Measurements from ENCODE around the gene SEC14L5. TPM values are rescaled to one million over a fixed set of nuclear protein-coding genes. Genes with fewer than 3 reads are reported as not detected.

Gene SEC14L5
- total and polyA plus RNA-seq, 10 of the 15 experiments (the other 5 are each of a cell fraction or from before 2014, with no cell fraction given), result 0.01 TPM; not detected in 9

DNA sequence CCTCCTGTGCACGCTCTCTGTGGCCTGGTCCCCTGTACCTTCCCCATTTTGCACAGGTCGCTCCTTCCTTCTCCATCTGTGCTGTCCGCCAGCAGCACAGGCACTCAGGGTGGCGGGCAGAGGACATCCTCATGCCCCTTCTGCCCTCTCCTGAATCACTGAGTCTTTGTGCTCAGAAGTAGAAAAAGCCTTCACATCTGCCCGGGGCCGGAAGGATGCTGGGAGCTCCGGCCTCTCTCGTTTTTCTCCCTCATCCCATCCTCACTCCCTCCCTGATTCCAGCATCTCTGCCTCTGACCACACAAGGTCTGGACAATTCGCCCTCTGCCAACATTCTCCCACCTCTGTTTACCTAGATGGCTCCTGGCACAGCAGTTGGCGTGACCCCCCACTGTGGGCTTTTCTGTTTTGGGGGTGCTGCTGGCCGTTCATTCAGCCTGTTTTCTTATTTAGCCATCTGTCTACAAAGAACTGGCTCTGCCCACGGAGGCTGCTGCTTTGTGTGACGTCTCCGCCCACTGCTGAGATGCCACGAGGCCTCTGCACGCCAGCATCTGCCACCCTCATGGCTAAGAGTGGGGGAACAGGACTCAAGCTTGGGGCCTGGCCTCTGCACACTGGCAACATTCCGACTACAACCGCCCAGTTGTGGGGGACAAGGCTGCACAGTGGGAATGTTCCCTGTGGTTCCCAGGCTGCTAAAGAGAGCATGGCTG lies 36.7 kb downstream of the SEC14L5 start:
- BruUV-seq (replicated peaks), result no TSS peak
- Histone ChIP-seq H3K79me2 (ENCODE audit: control insufficient read depth, insufficient read depth, low read length) (no peaks in the 10 kb centered on the region), H3K4me2 (ENCODE audit: control insufficient read depth, insufficient read depth) (no peak overlapping the region), H3K9me3 (replicated peaks; ENCODE audit: control insufficient read depth, insufficient read depth, low read length) (no peaks in the 10 kb centered on the region), H3K27me3 (replicated peaks in 1 of 2; ENCODE audit: control insufficient read depth in 2 of 2, insufficient read depth in 2 of 2, low read length in 1 of 2) (peaks cover 0 to 2% of the 10 kb centered on the region in 2 experiments; a peak in 1 of 4 replicates), H3K4me3 (no peak overlapping the region), H4K20me1 (ENCODE audit: control insufficient read depth, insufficient read depth) (no peaks in the 10 kb centered on the region), H3K9ac (ENCODE audit: control insufficient read depth, insufficient read depth, low read length) (no peak overlapping the region), H3K36me3 (ENCODE audit: control insufficient read depth in 2 of 2, insufficient read depth in 2 of 2, low read length in 1 of 2) (no peaks in the 10 kb centered on the region), H3K4me1 (ENCODE audit: control insufficient read depth, insufficient read depth, low read length) (no peaks in the 10 kb centered on the region), H2AFZ (ENCODE audit: control insufficient read depth, low read depth, low read length) (no peak overlapping the region), H3K27ac (ENCODE audit: control insufficient read depth, insufficient read depth) (no peak overlapping the region)
- intact Hi-C loops (cut with micrococcal nuclease; ENCODE audit: unreplicated experiment) (no loop called here), in situ Hi-C loops (cut with MboI) (no loop called here)
- DNase-seq (ENCODE audit: low read depth, low spot score) (no peak), FAIRE-seq (no peak), ATAC-seq (no peak)
- ChIA-PET POLR2A (no interaction called here), CTCF (no interaction called here), SMC1A (ENCODE audit: uncharacterized antibody, unreplicated experiment) (no interaction called here), RAD21 (ENCODE audit: unreplicated experiment) (no interaction called here)
- TF ChIP-seq, protein P1, sequence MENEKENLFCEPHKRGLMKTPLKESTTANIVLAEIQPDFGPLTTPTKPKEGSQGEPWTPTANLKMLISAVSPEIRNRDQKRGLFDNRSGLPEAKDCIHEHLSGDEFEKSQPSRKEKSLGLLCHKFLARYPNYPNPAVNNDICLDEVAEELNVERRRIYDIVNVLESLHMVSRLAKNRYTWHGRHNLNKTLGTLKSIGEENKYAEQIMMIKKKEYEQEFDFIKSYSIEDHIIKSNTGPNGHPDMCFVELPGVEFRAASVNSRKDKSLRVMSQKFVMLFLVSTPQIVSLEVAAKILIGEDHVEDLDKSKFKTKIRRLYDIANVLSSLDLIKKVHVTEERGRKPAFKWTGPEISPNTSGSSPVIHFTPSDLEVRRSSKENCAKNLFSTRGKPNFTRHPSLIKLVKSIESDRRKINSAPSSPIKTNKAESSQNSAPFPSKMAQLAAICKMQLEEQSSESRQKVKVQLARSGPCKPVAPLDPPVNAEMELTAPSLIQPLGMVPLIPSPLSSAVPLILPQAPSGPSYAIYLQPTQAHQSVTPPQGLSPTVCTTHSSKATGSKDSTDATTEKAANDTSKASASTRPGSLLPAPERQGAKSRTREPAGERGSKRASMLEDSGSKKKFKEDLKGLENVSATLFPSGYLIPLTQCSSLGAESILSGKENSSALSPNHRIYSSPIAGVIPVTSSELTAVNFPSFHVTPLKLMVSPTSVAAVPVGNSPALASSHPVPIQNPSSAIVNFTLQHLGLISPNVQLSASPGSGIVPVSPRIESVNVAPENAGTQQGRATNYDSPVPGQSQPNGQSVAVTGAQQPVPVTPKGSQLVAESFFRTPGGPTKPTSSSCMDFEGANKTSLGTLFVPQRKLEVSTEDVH (IDR thresholded peaks at IDR 0.05; ENCODE audit: low read depth, partially characterized antibody), result no peak
- no peak for TF ChIP-seq NBN (IDR thresholded peaks at IDR 0.05)
- TF ChIP-seq, protein P2, sequence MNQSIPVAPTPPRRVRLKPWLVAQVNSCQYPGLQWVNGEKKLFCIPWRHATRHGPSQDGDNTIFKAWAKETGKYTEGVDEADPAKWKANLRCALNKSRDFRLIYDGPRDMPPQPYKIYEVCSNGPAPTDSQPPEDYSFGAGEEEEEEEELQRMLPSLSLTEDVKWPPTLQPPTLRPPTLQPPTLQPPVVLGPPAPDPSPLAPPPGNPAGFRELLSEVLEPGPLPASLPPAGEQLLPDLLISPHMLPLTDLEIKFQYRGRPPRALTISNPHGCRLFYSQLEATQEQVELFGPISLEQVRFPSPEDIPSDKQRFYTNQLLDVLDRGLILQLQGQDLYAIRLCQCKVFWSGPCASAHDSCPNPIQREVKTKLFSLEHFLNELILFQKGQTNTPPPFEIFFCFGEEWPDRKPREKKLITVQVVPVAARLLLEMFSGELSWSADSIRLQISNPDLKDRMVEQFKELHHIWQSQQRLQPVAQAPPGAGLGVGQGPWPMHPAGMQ (IDR thresholded peaks at IDR 0.05; ENCODE audit: borderline replicate concordance), result no peak
- no peak for TF ChIP-seq IKZF2 (IDR thresholded peaks at IDR 0.05)
- TF ChIP-seq NR2C2 (IDR thresholded peaks at IDR 0.05; ENCODE audit: borderline replicate concordance, control insufficient read depth, insufficient read length, low read depth), result no peak
- TF ChIP-seq RELA (IDR thresholded peaks at IDR 0.05; ENCODE audit: borderline replicate concordance, partially characterized antibody), result no peak
- TF ChIP-seq BACH1 (IDR thresholded peaks at IDR 0.05; ENCODE audit: borderline replicate concordance), result no peak
- TF ChIP-seq FOXM1 (IDR thresholded peaks at IDR 0.05; ENCODE audit: low read depth, low read length), result no peak
- TF ChIP-seq ZNF217 (IDR thresholded peaks at IDR 0.05), result no peak
- TF ChIP-seq FOS (IDR thresholded peaks at IDR 0.05; ENCODE audit: borderline replicate concordance, extremely low read depth, insufficient read length), result no peak
- no peak for TF ChIP-seq HDAC2 (IDR thresholded peaks at IDR 0.05)
- 26% methylated on average over 18 of the region's 18 CpGs for WGBS (ENCODE audit: insufficient coverage, insufficient replicate concordance, low lambda C conversion rate, missing lambda C conversion rate)

Data from GM12878 (cell line).